Right ventricle myocardium inferior (tissue), 1 donor: ENCODE data around the gene RGP1. TPM values are rescaled to one million over a fixed set of nuclear protein-coding genes. Genes with fewer than 3 reads are reported as not detected.

Source experiments
- ATAC-seq: fragments of 200-7000 bp; cut with Tn5 transposase; one replicate; pipeline ENCODE4 v1.9.1; 2020; ENCODE audit warnings: mild to moderate bottlenecking, moderate library complexity
- DNase-seq: peaks from one replicate; pipeline ENCODE4 v3.0.0; 2021; ENCODE audit errors: missing footprints
- intact Hi-C: fragments of 100-400 bp; cut with DNase I; formaldehyde crosslinking; loops from one replicate; pipeline ENCODE4 v1.11.0; 2022
- long read RNA-seq: library from polyadenylated mRNA; unstranded; transcript quantifications from one replicate; pipeline ENCODE4 v2.0.0, GENCODE V29; 2021
- total RNA-seq: library from RNA; stranded (reverse); fragmentation: NEBNext Ultra II Directional; extraction: Animal tissue kit (Norgen Biotek cat#: 25700); gene quantifications from one replicate; pipeline ENCODE4 v1.2.1, GENCODE V29; 2021
- donor health status: DM: no; HTN: yes; CAD: no; lungs with severe emphysema.

RGP1 gene
- total RNA-seq: 29.0 TPM
- long read RNA-seq, full-length matches to known transcripts: 1 of 5 reads
- long read RNA-seq, partial matches to known transcripts: 0 of 5 reads
- long read RNA-seq, other reads (novel, unspliced or antisense): 4 of 5 reads

- DNase-seq (peak; percentile 93), ATAC-seq (peak; percentile 92)
- intact Hi-C loops: loop anchor here (2.0 kb wide), 1 partner anchor 16 kb away; the partner anchor contains the start of genes CREB3 and TLN1
Observed at GRCh38 chr9:35748858-35749514, at the start of gene RGP1, which contains the start of gene GBA2. RGP1 (plus strand) TSS chr9:35749287; CDS start chr9:35749756, 469 bp downstream. GBA2 (minus strand) TSS chr9:35749228; CDS start chr9:35748704, 524 bp downstream.

GRCh38 chr9:35700031-35700430 lies 49.1 kb upstream of the RGP1 start:
- intact Hi-C loops: no loop called here
- DNase-seq (no peak), ATAC-seq (no peak)

GRCh38 chr9:35700942-35701341 lies 48.1 kb upstream of the RGP1 start:
- peak; percentile 62 for ATAC-seq
- DNase-seq: no peak
- intact Hi-C loops: no loop called here

- no peak for ATAC-seq
- no peak for DNase-seq
- intact Hi-C loops: no loop called here
Observed at GRCh38 chr9:35702696-35703095, 46.4 kb upstream of the RGP1 start.

- ATAC-seq (peak; percentile 65), DNase-seq (no peak)
- intact Hi-C loops: no loop called here
Observed at GRCh38 chr9:35703906-35704672, 45.0 kb upstream of the RGP1 start.

- intact Hi-C loops: no loop called here
- ATAC-seq (no peak), DNase-seq (no peak)
Observed at GRCh38 chr9:35705372-35705771, 43.7 kb upstream of the RGP1 start.

- intact Hi-C loops: no loop called here
- ATAC-seq (no peak), DNase-seq (no peak)
Observed at GRCh38 chr9:35705836-35706430, 43.2 kb upstream of the RGP1 start.

GRCh38 chr9:35706951-35707350 lies 42.1 kb upstream of the RGP1 start:
- no peak for ATAC-seq
- DNase-seq: no peak
- intact Hi-C loops: no loop called here

- no peak for ATAC-seq
- intact Hi-C loops: no loop called here
Observed at GRCh38 chr9:35708146-35708545, 40.9 kb upstream of the RGP1 start.

GRCh38 chr9:35710818-35711500 lies 38.1 kb upstream of the RGP1 start:
- ATAC-seq: no peak
- intact Hi-C loops: no loop called here
- DNase-seq: no peak

More at GRCh38 chr9:35708146-35708545, 40.9 kb upstream of the RGP1 start:
- no peak for DNase-seq

- ATAC-seq (no peak), DNase-seq (no peak)
- intact Hi-C loops: no loop called here
Observed at GRCh38 chr9:35711501-35712428, 37.3 kb upstream of the RGP1 start.

- intact Hi-C loops: no loop called here
- ATAC-seq: no peak
- no peak for DNase-seq
Observed at GRCh38 chr9:35712762-35713400, 36.2 kb upstream of the RGP1 start.

GRCh38 chr9:35713578-35713977 lies 35.5 kb upstream of the RGP1 start:
- ATAC-seq: no peak
- DNase-seq: no peak
- intact Hi-C loops: no loop called here

GRCh38 chr9:35714123-35714522 lies 35.0 kb upstream of the RGP1 start:
- ATAC-seq (no peak), DNase-seq (no peak)
- intact Hi-C loops: no loop called here

GRCh38 chr9:35714579-35715252 lies 34.4 kb upstream of the RGP1 start:
- ATAC-seq (no peak), DNase-seq (no peak)
- intact Hi-C loops: no loop called here

- DNase-seq: no peak
- intact Hi-C loops: no loop called here
- ATAC-seq: no peak
Observed at GRCh38 chr9:35716230-35716629, 32.9 kb upstream of the RGP1 start.
